ENCODE data around the gene PIM1. TPM values are rescaled to one million over a fixed set of nuclear protein-coding genes. Genes with fewer than 3 reads are reported as not detected.
"Not testable (repeated sequence)": the region's sequence is repeated elsewhere in the genome, so short reads cannot be mapped to it uniquely, and the experiment has no call there.

PIM1 gene
- total RNA-seq, 1 donor from 2014 or later: 551 TPM

- intact Hi-C loops (cut with micrococcal nuclease): not testable (repeated sequence)
Measured at GRCh38 chr6:37185949-37186720, 16.2 kb downstream of the PIM1 start.

GRCh38 chr6:37187321-37188022, 17.5 kb downstream of the PIM1 start:
- intact Hi-C loops (cut with micrococcal nuclease): no loop called here

- intact Hi-C loops (cut with micrococcal nuclease): no loop called here
Measured at GRCh38 chr6:37188962-37189510, 19.1 kb downstream of the PIM1 start.

- intact Hi-C loops (cut with micrococcal nuclease): no loop called here
Measured at GRCh38 chr6:37190159-37190535, 20.2 kb downstream of the PIM1 start.

- intact Hi-C loops (cut with micrococcal nuclease): no loop called here
Measured at GRCh38 chr6:37192666-37193065, 22.7 kb downstream of the PIM1 start.

- intact Hi-C loops (cut with micrococcal nuclease): not testable (repeated sequence)
Measured at GRCh38 chr6:37194886-37195285, 24.9 kb downstream of the PIM1 start.

- intact Hi-C loops (cut with micrococcal nuclease): not testable (repeated sequence)
Measured at GRCh38 chr6:37196451-37196850, 26.5 kb downstream of the PIM1 start.

- intact Hi-C loops (cut with micrococcal nuclease): loop anchor here (10.0 kb wide), 1 partner anchor 435 kb away; no protein-coding TSS in a partner anchor
Measured at GRCh38 chr6:37200085-37200484, 30.1 kb downstream of the PIM1 start.

- intact Hi-C loops (cut with micrococcal nuclease): loop anchor here (2.0 to 10.0 kb wide), 2 partner anchors 19 to 437 kb away; no protein-coding TSS in a partner anchor
Measured at GRCh38 chr6:37201726-37202125, 31.8 kb downstream of the PIM1 start.

- intact Hi-C loops (cut with micrococcal nuclease): loop anchor here (2.0 to 10.0 kb wide), 2 partner anchors 20 to 438 kb away; no protein-coding TSS in a partner anchor
Measured at GRCh38 chr6:37202788-37203491, 33.0 kb downstream of the PIM1 start.

- intact Hi-C loops (cut with micrococcal nuclease): loop anchor here (10.0 kb wide), 1 partner anchor 439 kb away; no protein-coding TSS in a partner anchor
Measured at GRCh38 chr6:37204014-37204751, 34.2 kb downstream of the PIM1 start.

GRCh38 chr6:37205175-37205996, 35.4 kb downstream of the PIM1 start:
- intact Hi-C loops (cut with micrococcal nuclease): loop anchor here (10.0 kb wide), 1 partner anchor 441 kb away; no protein-coding TSS in a partner anchor

- intact Hi-C loops (cut with micrococcal nuclease): loop anchor here (10.0 kb wide), 1 partner anchor 441 kb away; no protein-coding TSS in a partner anchor
Measured at GRCh38 chr6:37205997-37206340, 36.0 kb downstream of the PIM1 start.

GRCh38 chr6:37206622-37207021, 36.7 kb downstream of the PIM1 start:
- intact Hi-C loops (cut with micrococcal nuclease): loop anchor here (10.0 kb wide), 1 partner anchor 442 kb away; no protein-coding TSS in a partner anchor

- intact Hi-C loops (cut with micrococcal nuclease): loop anchor here (10.0 kb wide), 1 partner anchor 443 kb away; no protein-coding TSS in a partner anchor
Measured at GRCh38 chr6:37207903-37208456, 38.0 kb downstream of the PIM1 start.

GRCh38 chr6:37208793-37209192, 38.8 kb downstream of the PIM1 start:
- intact Hi-C loops (cut with micrococcal nuclease): loop anchor here (10.0 kb wide), 1 partner anchor 444 kb away; no protein-coding TSS in a partner anchor

- intact Hi-C loops (cut with micrococcal nuclease): loop anchor here (1.0 to 10.0 kb wide), 5 partner anchors 37 to 445 kb away; partner anchors contain the start of gene C6orf89
Measured at GRCh38 chr6:37209461-37210205, 39.7 kb downstream of the PIM1 start.

GRCh38 chr6:37210313-37210968, 40.5 kb downstream of the PIM1 start:
- intact Hi-C loops (cut with micrococcal nuclease): loop anchor here (1.0 kb wide), 4 partner anchors 38 to 325 kb away; partner anchors contain the start of gene C6orf89

Data from T-helper 2 cell treated with Interferon-gamma antibody and Interleukin-4, amounts not matched to agents 100 ng/mL and 5 ng/mL, for 36 hours (primary cell).